Prostate gland (tissue), 2 donors: ENCODE data around the gene FUOM.

Experiments used
- CTCF ChIP-seq, 4 experiments: fragments of 200-600 bp in 2 of 4; fragments of 450-650 bp in 2 of 4; sonication (generic) in 2 of 4; IDR thresholded peaks; 1 replicate in 3 of 4; 2 replicates in 1 of 4; pipeline ENCODE4 v1.5.1; 2016 to 2019; ENCODE audit warnings: antibody characterized with exemption in 4 of 4, mild to moderate bottlenecking in 2 of 4, moderate library complexity in 2 of 4
- POLR2A ChIP-seq: fragments of 450-650 bp; IDR thresholded peaks from one replicate; pipeline ENCODE4 v1.6.1; 2016; ENCODE audit warnings: antibody characterized with exemption, mild to moderate bottlenecking

- TF ChIP-seq CTCF (IDR thresholded peaks at IDR 0.05): no peak
- no peak for TF ChIP-seq POLR2A
Observed at GRCh38 chr10:133339708-133340380, 18.0 kb downstream of the FUOM start.
